Brain microvascular endothelial cell (primary cell): ENCODE results near the gene PMS2.
"Not testable (repeated sequence)": the region's sequence is repeated elsewhere in the genome, so short reads cannot be mapped to it uniquely, and the experiment has no call there.

Experiments used
- DNase-seq: peaks from one replicate; pipeline ENCODE4 v3.0.0-alpha.2; 2020
- H3K27ac ChIP-seq: fragments of 250-450 bp; sonication (Bioruptor Pico); 2 replicates; pipeline ENCODE4 v1.5.1; 2020; ENCODE audit warnings: mild to moderate bottlenecking, moderate library complexity
- H3K27me3 ChIP-seq: fragments of 250-450 bp; sonication (Bioruptor Pico); replicated peaks from 2 replicates; pipeline ENCODE4 v1.5.1; 2020; ENCODE audit warnings: mild to moderate bottlenecking
- H3K36me3 ChIP-seq: fragments of 250-450 bp; sonication (Bioruptor Pico); replicated peaks from 2 replicates; pipeline ENCODE4 v1.5.1; 2020; ENCODE audit warnings: mild to moderate bottlenecking
- H3K4me3 ChIP-seq: 2 replicates; pipeline ENCODE4 v1.5.1; 2011; ENCODE audit warnings: low read depth, mild to moderate bottlenecking, control low read depth, low read length, moderate library complexity
- in situ Hi-C: cut with HindIII; loops from 2 replicates; pipeline ENCODE4 v1.10.0; 2017; ENCODE audit warnings: low sequenced_read_pairs, low pct_ligation_motif_present
- TF ChIP-seq, protein P1 (sequence below): IDR thresholded peaks from 2 replicates; pipeline ENCODE4 v1.5.1; 2011; ENCODE audit warnings: low read depth, mild to moderate bottlenecking, moderate library complexity, low read length, control low read depth, inconsistent platforms; ENCODE audit errors: missing control alignments

PMS2 gene

GRCh38 chr7:6011541-6011940 is 2.7 kb upstream of the PMS2 start:
- peaks cover 15% of the 10 kb centered on the region for H3K36me3 ChIP-seq
- DNase-seq = no peak
- in situ Hi-C loops = no loop called here
- TF ChIP-seq, protein P1, sequence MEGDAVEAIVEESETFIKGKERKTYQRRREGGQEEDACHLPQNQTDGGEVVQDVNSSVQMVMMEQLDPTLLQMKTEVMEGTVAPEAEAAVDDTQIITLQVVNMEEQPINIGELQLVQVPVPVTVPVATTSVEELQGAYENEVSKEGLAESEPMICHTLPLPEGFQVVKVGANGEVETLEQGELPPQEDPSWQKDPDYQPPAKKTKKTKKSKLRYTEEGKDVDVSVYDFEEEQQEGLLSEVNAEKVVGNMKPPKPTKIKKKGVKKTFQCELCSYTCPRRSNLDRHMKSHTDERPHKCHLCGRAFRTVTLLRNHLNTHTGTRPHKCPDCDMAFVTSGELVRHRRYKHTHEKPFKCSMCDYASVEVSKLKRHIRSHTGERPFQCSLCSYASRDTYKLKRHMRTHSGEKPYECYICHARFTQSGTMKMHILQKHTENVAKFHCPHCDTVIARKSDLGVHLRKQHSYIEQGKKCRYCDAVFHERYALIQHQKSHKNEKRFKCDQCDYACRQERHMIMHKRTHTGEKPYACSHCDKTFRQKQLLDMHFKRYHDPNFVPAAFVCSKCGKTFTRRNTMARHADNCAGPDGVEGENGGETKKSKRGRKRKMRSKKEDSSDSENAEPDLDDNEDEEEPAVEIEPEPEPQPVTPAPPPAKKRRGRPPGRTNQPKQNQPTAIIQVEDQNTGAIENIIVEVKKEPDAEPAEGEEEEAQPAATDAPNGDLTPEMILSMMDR = no peak
- no peak overlapping the region for H3K27ac ChIP-seq
- H3K4me3 ChIP-seq = no peak overlapping the region
- H3K27me3 ChIP-seq = no peaks in the 10 kb centered on the region

DNA sequence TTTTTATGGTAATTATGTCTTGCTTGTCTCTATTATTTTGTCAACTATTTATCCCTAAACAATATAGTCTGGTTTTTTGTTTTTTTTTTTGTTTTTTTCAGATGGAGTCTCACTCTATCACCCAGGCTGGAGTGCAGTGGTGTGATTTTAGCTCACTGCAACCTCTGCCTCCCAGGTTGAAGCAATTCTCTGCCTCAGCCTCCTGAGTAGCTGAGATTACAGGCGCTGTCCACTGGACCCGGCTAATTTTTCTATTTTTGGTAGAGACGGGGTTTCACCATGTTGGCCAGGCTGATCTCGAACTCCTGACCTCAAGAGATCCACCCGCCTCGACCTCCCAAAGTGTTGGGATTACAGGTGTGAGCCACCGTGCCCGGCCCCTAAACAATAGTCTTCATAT is 1.5 kb upstream of the PMS2 start:
- in situ Hi-C loops, H3K27me3 ChIP-seq, H3K27ac ChIP-seq, H3K36me3 ChIP-seq, DNase-seq: not testable (repeated sequence)
- H3K4me3 ChIP-seq = peak overlapping the region; percentile 88

DNA sequence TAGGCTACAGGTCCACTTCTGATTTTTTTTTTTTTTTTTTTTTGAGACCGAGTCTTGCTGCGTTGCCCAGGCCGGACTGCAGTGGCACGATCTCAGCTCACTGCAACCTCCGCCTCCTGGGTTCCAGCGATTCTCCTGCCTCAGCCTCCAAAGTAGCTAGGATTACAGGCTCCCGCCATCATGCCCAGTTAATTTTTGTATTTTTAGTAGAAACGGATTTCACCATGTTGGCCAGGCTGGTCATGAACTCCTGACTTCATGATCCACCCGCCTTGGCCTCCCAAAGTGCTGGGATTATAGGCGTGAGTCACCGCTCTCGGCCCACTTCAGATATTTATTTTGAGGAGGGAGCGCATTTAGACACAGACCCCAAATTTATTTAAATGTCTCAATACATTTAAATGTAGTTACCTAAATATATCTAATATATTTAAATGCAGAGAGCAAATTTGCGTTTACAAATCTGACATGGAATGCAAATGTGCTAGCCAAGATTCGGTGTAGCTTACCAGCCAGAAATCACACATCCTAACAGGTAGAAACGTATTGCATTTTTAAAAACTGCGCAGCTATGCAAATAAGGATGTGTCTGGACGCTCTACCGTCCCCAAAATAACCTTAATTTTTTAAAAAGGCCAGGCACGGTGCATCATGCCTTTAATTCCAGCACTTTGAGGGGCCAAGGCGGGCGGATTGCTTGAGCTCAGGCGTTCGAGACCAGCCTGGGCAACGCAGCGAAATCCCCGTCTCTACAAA is 836 bp downstream of the PMS2 start:
- H3K27me3 ChIP-seq, DNase-seq, in situ Hi-C loops, H3K36me3 ChIP-seq: not testable (repeated sequence)
- Histone ChIP-seq H3K4me3 (peak overlapping the region; percentile 88), H3K27ac (peak overlapping the region; percentile 86)

DNA sequence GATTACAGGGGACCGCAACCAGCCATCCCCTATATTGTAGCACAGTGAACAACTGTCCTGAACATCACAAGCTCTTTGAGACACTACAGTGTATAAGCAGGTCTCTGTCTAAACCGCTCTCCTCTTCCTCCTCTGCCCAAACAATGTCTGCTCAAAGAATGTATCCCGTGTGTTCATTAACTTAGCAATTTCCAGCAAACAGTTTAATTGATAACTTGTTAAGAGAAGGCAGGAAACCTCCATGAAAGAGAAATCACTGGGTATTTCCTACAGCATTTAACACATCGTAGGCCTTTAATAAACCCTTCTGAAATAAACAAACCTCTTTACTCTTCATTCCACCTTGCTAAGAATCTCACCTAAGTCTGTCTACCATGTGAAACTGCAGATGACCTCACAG is 1.5 kb downstream of the PMS2 start:
- in situ Hi-C loops = no loop called here
- H3K27me3 ChIP-seq = no peaks in the 10 kb centered on the region
- no peak overlapping the region for H3K27ac ChIP-seq
- no peak for DNase-seq
- TF ChIP-seq, protein P1 = no peak
- peaks cover 6% of the 10 kb centered on the region for H3K36me3 ChIP-seq
- no peak overlapping the region for H3K4me3 ChIP-seq

- Histone ChIP-seq H3K27ac (no peak overlapping the region), H3K4me3 (no peak overlapping the region), H3K27me3 (no peaks in the 10 kb centered on the region), H3K36me3 (peaks cover 17% of the 10 kb centered on the region)
- DNase-seq = peak; percentile 43
- TF ChIP-seq, protein P1 = peak; percentile 75
- in situ Hi-C loops = no loop called here
Observed at GRCh38 chr7:5997210-5997808, 11.5 kb downstream of the PMS2 start.

DNA sequence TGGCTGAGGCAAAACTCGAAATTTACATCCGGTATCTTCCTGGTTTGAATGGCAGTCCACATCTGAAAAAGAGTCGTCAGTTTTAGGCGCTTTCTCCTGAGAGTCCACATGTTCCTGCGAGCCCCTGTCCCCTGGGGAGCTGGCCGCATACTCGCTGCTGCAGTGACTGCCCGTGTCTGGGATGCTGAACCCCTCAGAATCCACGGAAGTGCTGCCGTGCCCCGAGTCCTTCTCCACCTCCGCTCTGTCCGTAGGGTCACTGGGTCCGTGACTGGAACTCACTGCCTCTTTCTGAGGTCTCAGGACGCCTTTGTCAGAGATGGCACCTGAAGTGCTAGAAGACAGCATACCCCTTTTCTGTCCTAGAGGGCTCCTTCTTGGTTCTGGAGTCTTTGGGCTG is 21.8 kb downstream of the PMS2 start:
- H3K27ac ChIP-seq, H3K4me3 ChIP-seq, in situ Hi-C loops, H3K27me3 ChIP-seq, DNase-seq: not testable (repeated sequence)
- H3K36me3 ChIP-seq = peaks cover 12% of the 10 kb centered on the region

DNA sequence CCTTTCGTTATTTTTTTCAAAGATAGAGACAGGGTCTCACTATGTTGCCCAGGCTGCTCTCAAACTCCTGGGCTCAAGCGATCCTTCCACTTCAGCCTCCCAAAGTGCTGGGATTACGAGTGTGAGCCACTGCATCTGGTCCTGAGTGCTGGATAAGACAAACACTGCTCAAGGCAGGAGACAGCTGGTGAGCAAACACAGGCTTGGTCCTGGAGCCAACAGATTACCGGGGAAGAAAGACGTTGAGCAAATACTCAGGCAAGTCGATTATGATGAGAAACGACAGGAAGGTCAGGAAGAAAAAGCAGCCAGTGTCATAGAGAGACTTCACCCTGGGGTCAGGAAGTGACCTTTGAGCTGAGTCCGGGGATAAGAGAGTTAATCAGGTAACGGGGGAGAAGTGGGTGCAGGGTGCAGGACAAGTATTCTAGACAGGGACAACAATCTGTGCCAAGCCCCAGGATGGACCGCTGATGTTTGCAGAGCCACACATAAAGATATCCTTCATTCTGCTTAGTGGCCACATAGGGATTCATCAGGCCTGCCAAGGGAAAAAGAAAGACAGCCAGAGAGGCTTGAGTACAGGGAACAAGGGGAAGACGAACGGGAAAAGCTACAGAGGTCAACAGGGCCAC is 29.1 kb downstream of the PMS2 start:
- DNase-seq, H3K27me3 ChIP-seq, H3K4me3 ChIP-seq, H3K27ac ChIP-seq, in situ Hi-C loops, H3K36me3 ChIP-seq: not testable (repeated sequence)

DNA sequence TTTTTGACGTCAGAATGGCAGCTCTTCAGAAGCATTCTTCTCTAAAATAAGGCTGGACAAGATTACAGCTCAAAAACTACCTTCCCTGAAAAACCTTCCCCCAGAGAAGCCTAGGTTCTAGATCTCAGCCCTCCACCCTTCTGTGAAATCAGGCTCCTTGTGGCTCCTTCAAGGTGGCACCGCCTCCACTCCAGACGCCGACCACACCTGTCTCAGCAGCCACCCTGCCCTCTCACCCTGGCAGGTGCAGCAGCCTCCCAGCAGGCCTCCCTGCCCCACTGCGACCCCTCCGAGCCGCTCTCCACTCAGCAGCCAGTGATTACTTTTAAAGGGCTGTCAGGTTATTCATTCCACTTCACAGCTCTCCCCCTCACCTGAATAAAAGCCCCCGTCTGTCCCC is 35.3 kb downstream of the PMS2 start:
- H3K27ac ChIP-seq, in situ Hi-C loops, H3K4me3 ChIP-seq, H3K36me3 ChIP-seq, DNase-seq, H3K27me3 ChIP-seq: not testable (repeated sequence)

GRCh38 chr7:5970347-5970911 is 38.4 kb downstream of the PMS2 start, which contains the start of gene RSPH10B:
RSPH10B (minus strand) TSS chr7:5970689; CDS start chr7:5967116, 3,573 bp downstream.
- H3K36me3 ChIP-seq, in situ Hi-C loops, H3K4me3 ChIP-seq: not testable (repeated sequence)

DNA sequence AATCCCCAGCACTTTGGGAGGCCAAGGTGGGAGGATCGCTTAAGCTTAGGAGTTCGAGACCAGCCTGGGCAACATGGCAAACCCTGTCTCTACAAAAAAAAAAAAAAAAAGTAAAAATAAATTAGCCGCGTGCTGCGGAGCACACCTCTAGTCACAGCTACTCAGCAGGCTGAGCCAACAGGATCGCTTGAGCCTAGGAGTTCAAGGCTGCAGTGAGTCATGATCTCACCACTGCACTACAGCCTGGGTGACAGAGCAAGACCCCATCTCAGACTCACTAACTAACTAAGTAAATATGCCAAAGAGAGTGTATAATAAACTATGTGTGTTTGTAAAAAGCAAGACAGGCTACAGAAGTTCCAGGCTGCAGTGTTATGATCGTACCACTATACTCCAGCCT is 45.0 kb downstream of the PMS2 start:
- H3K36me3 ChIP-seq, H3K4me3 ChIP-seq, H3K27me3 ChIP-seq, H3K27ac ChIP-seq, DNase-seq, in situ Hi-C loops: not testable (repeated sequence)

More at GRCh38 chr7:5970347-5970911, 38.4 kb downstream of the PMS2 start, which contains the start of gene RSPH10B:
- not testable (repeated sequence) for H3K27ac ChIP-seq, H3K27me3 ChIP-seq, DNase-seq

DNA sequence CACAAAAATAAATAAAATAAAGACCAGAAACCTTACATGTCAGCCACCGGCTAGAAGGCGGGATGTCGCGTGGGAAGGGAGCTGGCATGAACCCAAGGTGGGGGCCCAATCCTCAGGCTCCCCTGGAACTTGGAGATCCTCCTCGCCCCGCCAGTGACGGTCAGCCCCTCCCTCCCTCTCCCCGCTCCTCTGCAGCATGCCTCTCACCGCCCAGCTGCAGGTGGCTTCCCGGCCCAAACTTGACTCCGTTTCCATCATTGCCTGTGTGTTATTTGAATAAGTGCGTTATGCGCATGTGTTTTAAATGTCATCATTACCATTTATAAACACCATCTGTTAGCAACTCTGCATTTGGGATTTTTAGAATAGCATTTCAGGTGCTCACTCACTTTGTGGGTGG is 45.6 kb downstream of the PMS2 start:
- H3K27ac ChIP-seq, in situ Hi-C loops, DNase-seq, H3K36me3 ChIP-seq, H3K27me3 ChIP-seq, H3K4me3 ChIP-seq: not testable (repeated sequence)
